Measurements from ENCODE around the gene ZNF548. TPM values are rescaled to one million over a fixed set of nuclear protein-coding genes. Genes with fewer than 3 reads are reported as not detected.
A peak's percentile ranks its signal among the peaks of the same experiment; 100 is the strongest.

The ZNF548 gene
- total RNA-seq (10 to 100 TPM; 12.7 to 18.8 (median 14.2) TPM), polyA plus RNA-seq (1 to 10 TPM; 5.3 to 7.8 TPM)
- long read RNA-seq, donor 1, transcript ZNF548-201 (4 exons, 2,115 nt): major isoform, 17 of 17 reads
- long read RNA-seq, donor 1, partial matches to known transcripts: 0 of 17 reads
- long read RNA-seq, donor 1, other reads (novel, unspliced or antisense): 0 of 17 reads
- long read RNA-seq, donor 2, transcript ZNF548-201 (4 exons, 2,115 nt): major isoform, 13 of 14 reads
- long read RNA-seq, donor 2, partial matches to known transcripts: 0 of 14 reads
- long read RNA-seq, donor 2, other reads (novel, unspliced or antisense): 0 of 14 reads
- long read RNA-seq, donor 3, transcript ZNF548-201 (4 exons, 2,115 nt): major isoform, 41 of 41 reads
- long read RNA-seq, donor 3, partial matches to known transcripts: 0 of 41 reads
- long read RNA-seq, donor 3, other reads (novel, unspliced or antisense): 0 of 41 reads

- peak in 7 of 9 donors; percentile 9 to 52 (median 34) for TF ChIP-seq CTCF (IDR thresholded peaks at IDR 0.05)
- H3K9me3 ChIP-seq: peaks cover 0 to 24% (median 0%) of the 10 kb centered on the region in 11 donors
- intact Hi-C loops (cut with DNase I): loop anchor here in 4 of 10 donors (1.0 to 2.0 kb wide), 2 partner anchors 27 kb away; partner anchors contain the start of genes TRAPPC2B (in 4 of the 4) and ZNF547 (in 4 of the 4)
- 1% methylated on average over 50 of the region's 50 CpGs for WGBS, 2 donors
- ATAC-seq (peak; percentile 99 to 100 (median 100)), DNase-seq (peak; percentile 95 to 97)
- peaks cover 0 to 34% (median 22%) of the 10 kb centered on the region in 9 donors for H3K4me1 ChIP-seq
- peak within 1 kb of the TSS; percentile 72 to 99 (median 92) for H3K4me3 ChIP-seq
- peak within 1 kb of the TSS; percentile 71 to 99 (median 94) for H3K27ac ChIP-seq
- H3K36me3 ChIP-seq: peaks cover 0 to 18% (median 8%) of the 10 kb centered on the region in 9 donors
- H3K27me3 ChIP-seq: no peaks in the 10 kb centered on the region
Observed at GRCh38 chr19:57389730-57390598, at the start of gene ZNF548. Gene ZNF548 (plus strand): TSS chr19:57389854. CDS start chr19:57390100, 246 bp downstream.

GRCh38 chr19:57342582-57342981 lies 47.1 kb upstream of the ZNF548 start:
- no peak for TF ChIP-seq CTCF (IDR thresholded peaks at IDR 0.05)
- no peak overlapping the region for H3K27ac ChIP-seq
- DNase-seq (no peak), ATAC-seq (no peak)
- peaks cover 0 to 14% (median 6%) of the 10 kb centered on the region in 9 donors for H3K4me1 ChIP-seq
- WGBS, 2 donors: 79% methylated on average over 6 of the region's 6 CpGs
- H3K9me3 ChIP-seq: peaks cover 0 to 3% (median 0%) of the 10 kb centered on the region in 11 donors
- H3K27me3 ChIP-seq: no peaks in the 10 kb centered on the region
- no peaks in the 10 kb centered on the region for H3K36me3 ChIP-seq
- intact Hi-C loops (cut with DNase I): no loop called here
- H3K4me3 ChIP-seq: no peak overlapping the region

GRCh38 chr19:57348136-57348535 lies 41.5 kb upstream of the ZNF548 start:
- Histone ChIP-seq H3K4me3 (no peak overlapping the region), H3K27ac (no peak overlapping the region), H3K36me3 (peaks cover 0 to 8% (median 0%) of the 10 kb centered on the region in 9 donors), H3K27me3 (no peaks in the 10 kb centered on the region), H3K9me3 (peaks cover 0 to 4% (median 0%) of the 10 kb centered on the region in 11 donors), H3K4me1 (peaks cover 0 to 23% (median 20%) of the 10 kb centered on the region in 9 donors)
- intact Hi-C loops (cut with DNase I): no loop called here
- DNase-seq (no peak), ATAC-seq (no peak)
- no peak for TF ChIP-seq CTCF (IDR thresholded peaks at IDR 0.05)
- WGBS, 2 donors: 63% methylated on average over 3 of the region's 3 CpGs

Data from heart right ventricle (tissue), 16 donors.